Vagina (tissue), 2 donors: ENCODE data around the gene WDR74.
"Not testable (repeated sequence)": the region's sequence is repeated elsewhere in the genome, so short reads cannot be mapped to it uniquely, and the experiment has no call there.

Experiments used
- CTCF ChIP-seq, 3 experiments: fragments of 450-650 bp in 2 of 3; fragments of 200-600 bp in 1 of 3; sonication (generic) in 1 of 3; IDR thresholded peaks; one replicate each; pipeline ENCODE4 v1.5.1; 2017 to 2019; ENCODE audit warnings: antibody characterized with exemption in 3 of 3, mild to moderate bottlenecking in 2 of 3, moderate library complexity in 2 of 3
- POLR2A ChIP-seq, 2 donors: fragments of 450-650 bp; IDR thresholded peaks; one replicate each; pipeline ENCODE4 v1.6.1; 2017; ENCODE audit warnings: antibody characterized with exemption in 2 of 2, mild to moderate bottlenecking in 2 of 2, moderate library complexity in 2 of 2

- not testable (repeated sequence) for TF ChIP-seq CTCF, POLR2A (IDR thresholded peaks at IDR 0.05)
These were observed 19.9 kb upstream of the WDR74 start for GRCh38 chr11:62859281-62859703.
